Left renal pelvis (tissue), 4 donors: ENCODE results near the gene TNIK. TPM values are rescaled to one million over a fixed set of nuclear protein-coding genes. Genes with fewer than 3 reads are reported as not detected.
A peak's percentile ranks its signal among the peaks of the same experiment; 100 is the strongest.

ENCODE experiments used
- DNase-seq, 4 donors: peaks; one replicate each; pipeline ENCODE4 v3.0.0-alpha.2; 2013; ENCODE audit warnings: low read depth in 4 of 4, low spot score in 3 of 4
- polyA plus RNA-seq, 4 donors: library from polyadenylated mRNA; unstranded; fragments of 120-200 nt; gene quantifications; one replicate each; pipeline ENCODE4 v1.2.1, GENCODE V29; 2013; ENCODE audit not compliant: insufficient read length in 4 of 4

TNIK gene
- 10 to 100 TPM in 3 of 4 donors, 1 to 10 TPM in 1; 2.3 to 19.2 (median 18.2) TPM for polyA plus RNA-seq

DNA sequence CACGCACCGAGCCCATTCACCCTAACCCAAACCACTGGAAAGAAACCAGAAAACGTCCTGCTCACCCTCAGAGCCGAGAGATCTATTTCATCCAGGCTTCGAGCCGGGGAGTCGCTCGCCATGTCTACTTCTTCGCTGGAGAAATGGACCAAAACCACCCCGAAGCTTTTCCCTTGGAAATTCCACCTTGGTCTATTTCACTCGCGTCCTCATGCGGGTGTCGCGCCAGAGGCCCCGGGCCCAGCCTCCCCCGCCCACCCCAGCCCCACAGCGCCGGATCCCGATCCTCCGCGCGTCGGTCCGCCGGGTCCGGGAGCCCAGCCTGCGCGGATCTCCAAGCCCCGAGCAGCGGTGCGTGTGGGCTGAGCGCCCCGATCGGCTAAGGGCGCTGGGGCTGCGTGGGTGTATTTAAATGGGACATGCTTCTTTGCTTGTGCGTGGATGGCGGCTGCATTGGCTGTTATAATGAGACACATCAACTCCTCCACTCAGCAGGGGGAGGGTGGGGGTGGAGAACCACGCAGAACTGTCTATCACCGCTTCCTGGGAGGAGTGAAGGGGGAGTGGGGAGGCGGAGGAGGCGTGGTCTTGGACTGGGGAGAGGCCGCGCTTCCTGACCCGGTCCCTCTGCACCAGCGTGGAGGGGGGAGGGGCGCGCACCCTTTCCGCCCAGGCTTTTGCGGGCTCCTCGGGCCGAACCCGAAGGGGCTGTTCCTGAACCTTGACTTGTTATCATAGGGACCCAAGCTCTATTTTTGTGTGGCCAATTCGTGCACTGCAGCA lies at the start of gene TNIK:
TNIK (minus strand) TSS at position 464 of the 783 bp plus-strand sequence; CDS start at position 122, 342 bp downstream.
- peak in 3 of 4 donors; percentile 64 to 74 (median 68) for DNase-seq

DNA sequence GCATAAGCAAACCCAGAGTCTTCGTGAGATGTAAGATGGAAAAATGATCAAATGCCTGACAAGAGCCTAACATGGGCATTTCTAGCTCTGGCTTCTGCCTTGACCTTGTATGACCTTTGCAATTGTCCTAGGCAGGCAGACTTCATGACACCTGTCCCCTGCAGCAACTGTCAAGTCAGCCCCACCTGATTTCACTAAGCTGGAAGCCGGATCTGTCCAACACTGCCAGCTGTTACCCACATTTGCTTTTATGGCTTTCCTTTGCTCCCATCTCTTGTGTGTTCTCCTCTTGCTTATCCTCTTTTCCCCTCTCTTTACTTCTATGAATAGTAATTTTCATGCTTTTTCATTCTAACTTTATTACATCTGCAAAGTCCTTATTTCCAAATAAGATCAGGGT lies 48.5 kb upstream of the TNIK start:
- DNase-seq, result no peak

DNA sequence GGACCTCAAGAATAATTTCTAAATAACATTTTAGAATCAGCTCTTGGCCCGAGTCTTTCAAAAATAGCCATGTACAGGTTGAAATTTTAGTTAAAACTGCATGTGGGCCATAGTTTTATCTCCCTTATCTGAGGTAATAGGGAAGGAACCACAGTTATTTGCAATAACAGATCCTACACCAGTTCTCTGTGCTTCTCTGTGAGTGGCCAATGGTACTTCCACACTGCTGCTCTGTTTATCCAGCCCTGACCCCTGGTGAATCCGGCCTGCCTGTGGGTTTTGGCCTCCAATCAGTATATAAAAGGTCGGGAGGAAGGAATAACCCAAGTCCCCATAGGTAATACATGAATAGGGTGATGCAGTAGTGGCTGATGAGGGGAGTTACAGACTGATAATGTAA lies 48.0 kb upstream of the TNIK start:
- no peak for DNase-seq

DNA sequence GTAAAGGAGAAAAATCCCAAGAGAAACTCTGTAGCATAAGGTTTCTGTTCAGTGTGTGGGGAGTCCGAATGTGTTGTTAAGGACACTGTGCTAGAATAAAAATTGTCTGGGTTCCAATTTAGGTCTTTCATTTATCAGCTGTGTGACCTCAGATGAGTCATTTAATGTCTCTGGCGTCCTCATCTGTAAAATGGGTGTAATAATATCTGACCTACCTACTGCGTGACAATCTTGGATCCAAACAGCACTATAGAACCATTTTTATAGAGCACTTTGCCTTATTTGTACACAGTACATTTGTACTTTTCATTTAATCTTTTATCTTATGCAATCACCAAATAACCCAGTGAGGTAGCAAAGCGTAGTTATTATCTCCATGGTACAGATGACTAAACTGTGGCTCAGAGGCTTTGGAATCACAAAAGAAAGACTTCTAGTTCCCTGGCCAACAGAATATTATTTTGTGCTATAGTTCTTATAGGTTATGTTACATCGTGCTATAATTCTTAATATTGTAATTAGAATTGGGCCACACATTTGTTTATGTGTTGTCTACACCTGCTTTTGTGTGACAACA lies 46.6 kb upstream of the TNIK start:
- no peak for DNase-seq

- no peak for DNase-seq
Measured at GRCh38 chr3:171505822-171506333, 45.7 kb upstream of the TNIK start.

GRCh38 chr3:171504376-171504775 lies 44.2 kb upstream of the TNIK start:
- no peak for DNase-seq

DNA sequence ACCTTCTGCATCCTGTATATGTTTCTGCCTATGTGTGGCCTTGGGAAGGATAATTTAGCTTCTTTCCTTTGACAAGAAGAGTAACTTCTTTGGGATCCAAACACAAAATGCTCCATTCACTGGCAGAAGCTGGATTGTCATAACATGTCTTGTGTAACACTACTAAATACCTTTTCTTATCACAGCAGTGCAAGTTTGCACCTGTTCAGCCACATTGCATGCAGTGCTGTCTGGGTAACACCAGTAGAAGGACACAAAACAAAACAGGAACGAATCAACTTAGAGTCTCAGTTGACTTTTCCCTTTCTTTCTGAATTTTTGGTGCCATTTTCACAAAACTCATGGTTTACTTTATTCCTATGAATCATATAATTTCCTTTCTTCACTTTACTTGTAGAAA lies 43.6 kb upstream of the TNIK start:
- no peak for DNase-seq

GRCh38 chr3:171498921-171499320 lies 38.7 kb upstream of the TNIK start:
- no peak for DNase-seq

- DNase-seq, result no peak
Measured at GRCh38 chr3:171497468-171497867, 37.3 kb upstream of the TNIK start.

GRCh38 chr3:171495413-171495812 lies 35.2 kb upstream of the TNIK start:
- no peak for DNase-seq

GRCh38 chr3:171494457-171495109 lies 34.4 kb upstream of the TNIK start:
- DNase-seq, result no peak

DNA sequence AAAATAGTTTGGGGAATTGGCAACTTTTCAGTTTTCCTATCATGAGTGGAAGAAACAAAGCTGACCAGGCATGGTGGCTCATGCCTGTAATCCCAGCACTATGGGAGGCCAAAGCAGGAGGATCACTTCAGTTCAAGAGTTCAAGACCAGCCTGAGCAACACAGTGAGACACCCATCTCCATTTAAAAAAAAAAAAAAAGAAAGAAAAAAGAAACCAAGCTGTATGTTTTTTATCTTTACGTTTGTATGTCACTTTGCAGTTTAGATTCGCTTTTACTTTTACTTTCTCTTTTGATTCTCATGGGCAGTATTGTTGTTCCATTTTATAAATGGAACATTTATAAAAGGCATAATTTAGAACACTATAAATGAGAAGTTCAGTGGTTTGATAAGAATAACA lies 31.2 kb upstream of the TNIK start:
- DNase-seq, result no peak

- DNase-seq, result no peak
Measured at GRCh38 chr3:171490901-171491300, 30.7 kb upstream of the TNIK start.

GRCh38 chr3:171489348-171489747 lies 29.1 kb upstream of the TNIK start:
- DNase-seq, result no peak

GRCh38 chr3:171488479-171488878 lies 28.3 kb upstream of the TNIK start:
- DNase-seq, result no peak

- no peak for DNase-seq
Measured at GRCh38 chr3:171487382-171487781, 27.2 kb upstream of the TNIK start.

DNA sequence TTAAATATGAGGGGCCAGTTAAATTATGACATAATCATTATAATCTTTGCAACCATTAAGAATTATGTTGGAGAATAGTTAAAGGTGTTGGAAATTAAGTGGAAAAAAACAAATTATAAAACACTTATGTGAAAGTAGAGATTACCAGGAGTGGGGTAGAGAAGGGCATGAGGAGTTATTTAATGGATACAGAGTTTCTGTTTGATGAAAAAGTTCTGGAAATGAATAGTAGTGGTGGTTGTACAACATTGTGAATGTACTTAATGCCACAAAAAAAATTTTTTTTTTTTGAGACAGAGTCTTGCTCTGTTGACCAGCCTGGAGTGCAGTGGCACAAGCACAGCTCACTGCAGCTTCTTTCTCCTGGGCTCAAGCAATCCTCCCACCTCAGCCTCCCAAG lies 25.1 kb upstream of the TNIK start:
- DNase-seq, result no peak

- no peak for DNase-seq
Measured at GRCh38 chr3:171481011-171481410, 20.8 kb upstream of the TNIK start.

GRCh38 chr3:171480526-171480925 lies 20.3 kb upstream of the TNIK start:
- no peak for DNase-seq

GRCh38 chr3:171476532-171477102 lies 16.4 kb upstream of the TNIK start:
- DNase-seq, result no peak

DNA sequence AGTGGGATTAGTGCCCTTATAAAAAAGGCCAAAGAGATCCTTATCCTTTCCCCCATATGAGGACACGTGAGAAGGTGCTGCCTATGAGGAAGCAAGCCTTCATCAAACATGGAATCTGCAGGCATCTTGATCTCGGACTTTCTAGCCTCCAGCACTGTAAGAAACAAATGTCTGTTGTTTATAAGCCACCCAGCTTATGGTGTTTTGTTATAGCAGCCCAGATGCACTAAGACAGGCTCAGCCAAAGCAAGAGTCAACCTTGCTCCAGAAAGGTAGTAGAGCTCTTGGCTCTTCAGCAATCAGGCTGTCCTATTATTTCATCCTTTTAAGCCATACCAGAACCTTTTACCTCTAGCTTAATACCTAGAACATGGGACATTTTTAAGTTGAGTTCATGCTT lies 12.3 kb upstream of the TNIK start:
- DNase-seq, result no peak
